GM18519 (cell line): ENCODE measurements around the gene MYO1C.
"Not testable (repeated sequence)": the region's sequence is repeated elsewhere in the genome, so short reads cannot be mapped to it uniquely, and the experiment has no call there.

Source experiments
- ATAC-seq: cut with Tn5 transposase; IDR thresholded peaks from one replicate; pipeline ENCODE4 v1.9.1; 2021; ENCODE audit warnings: mild to moderate bottlenecking, moderate library complexity; ENCODE audit not compliant: unreplicated experiment, low FRiP score

The MYO1C gene

GRCh38 chr17:1508709-1509108, 16.2 kb upstream of the MYO1C start:
- ATAC-seq: not testable (repeated sequence)

- no peak for ATAC-seq
Measured at GRCh38 chr17:1506649-1507267, 14.3 kb upstream of the MYO1C start.

GRCh38 chr17:1505586-1505985, 13.1 kb upstream of the MYO1C start:
- ATAC-seq: no peak

- ATAC-seq: no peak
Measured at GRCh38 chr17:1504866-1505265, 12.4 kb upstream of the MYO1C start.

- ATAC-seq: no peak
Measured at GRCh38 chr17:1503699-1504098, 11.2 kb upstream of the MYO1C start.

- ATAC-seq: no peak
Measured at GRCh38 chr17:1498869-1499268, 6.4 kb upstream of the MYO1C start.

- no peak for ATAC-seq
Measured at GRCh38 chr17:1498233-1498632, 5.7 kb upstream of the MYO1C start.

GRCh38 chr17:1497831-1498230, 5.3 kb upstream of the MYO1C start:
- no peak for ATAC-seq

- no peak for ATAC-seq
Measured at GRCh38 chr17:1496869-1497268, 4.4 kb upstream of the MYO1C start.

GRCh38 chr17:1495265-1495989, 2.9 kb upstream of the MYO1C start:
- ATAC-seq: no peak

- no peak for ATAC-seq
Measured at GRCh38 chr17:1494736-1495253, 2.3 kb upstream of the MYO1C start.

GRCh38 chr17:1494203-1494602, 1.7 kb upstream of the MYO1C start:
- ATAC-seq: no peak

- ATAC-seq: no peak
Measured at GRCh38 chr17:1493291-1493980, 950 bp upstream of the MYO1C start.

- no peak for ATAC-seq
Measured at GRCh38 chr17:1491443-1492248, 840 bp downstream of the MYO1C start.

- no peak for ATAC-seq
Measured at GRCh38 chr17:1490643-1491442, 1.6 kb downstream of the MYO1C start.

GRCh38 chr17:1488826-1489270, 3.6 kb downstream of the MYO1C start:
- no peak for ATAC-seq

- ATAC-seq: no peak
Measured at GRCh38 chr17:1487939-1488825, 4.3 kb downstream of the MYO1C start.

- no peak for ATAC-seq
Measured at GRCh38 chr17:1486802-1487695, 5.4 kb downstream of the MYO1C start.
